GM12878 (cell line): ENCODE measurements around the gene STBD1. TPM values are rescaled to one million over a fixed set of nuclear protein-coding genes. Genes with fewer than 3 reads are reported as not detected.
A peak's percentile ranks its signal among the peaks of the same experiment; 100 is the strongest.

Experiments used
- ATAC-seq: fragments of 200-7000 bp; cut with Tn5 transposase; 3 replicates; pipeline ENCODE4 v1.9.1; 2020; ENCODE audit warnings: mild to moderate bottlenecking, moderate library complexity
- BruUV-seq: library from RNA; stranded (reverse); fragments of 400-500 nt; replicated peaks from 2 replicates; lab custom pipeline; 2021; lab: Mats Ljungman, UMichigan
- CTCF ChIA-PET: fragments of 300-600 bp; sonication (Branson Sonifier 250); formaldehyde crosslinking; extraction: SDS; loops from one replicate; lab custom pipeline; 2021; ENCODE audit warnings: inconsistent platforms; lab: Yijun Ruan, JAX
- POLR2A ChIA-PET: fragments of 350-600 bp; formaldehyde crosslinking; extraction: SDS; loops from one replicate; lab custom pipeline; 2021; ENCODE audit warnings: inconsistent platforms; lab: Charles Lee
- RAD21 ChIA-PET: fragments of 300-600 bp; sonication (Branson Sonifier 250); formaldehyde crosslinking; loops from one replicate; lab custom pipeline; 2023; ENCODE audit warnings: antibody characterized with exemption; ENCODE audit not compliant: unreplicated experiment; lab: Charles Lee
- SMC1A ChIA-PET: fragments of 300-600 bp; sonication (Branson Sonifier 250); formaldehyde crosslinking; loops from one replicate; lab custom pipeline; 2023; ENCODE audit not compliant: unreplicated experiment, uncharacterized antibody; lab: Charles Lee
- DNase-seq: peaks from one replicate; pipeline ENCODE4 v3.0.0-alpha.2; 2011; ENCODE audit warnings: low read depth, low spot score
- FAIRE-seq: peaks from 3 replicates; lab custom pipeline; 2011; peaks lifted over from hg19 to GRCh38; lab: Jason Lieb, UNC
- H2AFZ ChIP-seq: 2 replicates; pipeline ENCODE4 v1.6.0; 2011; ENCODE audit warnings: low read depth, low read length, control low read depth; ENCODE audit not compliant: control insufficient read depth
- H3K27ac ChIP-seq: 2 replicates; pipeline ENCODE4 v1.5.1; 2011; ENCODE audit warnings: control low read depth; ENCODE audit not compliant: control insufficient read depth, insufficient read depth
- H3K27me3 ChIP-seq, 2 experiments: replicated peaks in 1 of 2; 2 replicates each; pipeline versions ENCODE4 v1.6.0 to v1.6.1; 2011; ENCODE audit warnings: low read length in 1 of 2; ENCODE audit not compliant: control insufficient read depth in 2 of 2, insufficient read depth in 2 of 2
- H3K36me3 ChIP-seq, 2 experiments: 2 replicates each; pipeline ENCODE4 v1.5.1; 2011; ENCODE audit warnings: low read length in 1 of 2; ENCODE audit not compliant: control insufficient read depth in 2 of 2, insufficient read depth in 2 of 2
- H3K4me1 ChIP-seq: 2 replicates; pipeline ENCODE4 v1.6.1; 2011; ENCODE audit warnings: mild to moderate bottlenecking, low read length, moderate library complexity, mixed read lengths; ENCODE audit not compliant: control insufficient read depth, insufficient read depth
- H3K4me2 ChIP-seq: 2 replicates; pipeline ENCODE4 v1.6.0; 2011; ENCODE audit warnings: control low read depth; ENCODE audit not compliant: control insufficient read depth, insufficient read depth
- H3K4me3 ChIP-seq: fragments of 200-600 bp; sonication (generic); 2 replicates; pipeline ENCODE4 v1.5.1; 2016
- H3K79me2 ChIP-seq: 2 replicates; pipeline ENCODE4 v1.6.0; 2011; ENCODE audit warnings: low read length; ENCODE audit not compliant: control insufficient read depth, insufficient read depth
- H3K9ac ChIP-seq: 2 replicates; pipeline ENCODE4 v1.8.0; 2011; ENCODE audit warnings: low read length, control low read depth, mixed read lengths; ENCODE audit not compliant: control insufficient read depth, insufficient read depth
- H3K9me3 ChIP-seq: replicated peaks from 3 replicates; pipeline ENCODE4 v1.5.1; 2011; ENCODE audit warnings: mild to moderate bottlenecking, low read length; ENCODE audit not compliant: control insufficient read depth, insufficient read depth
- H4K20me1 ChIP-seq: 2 replicates; pipeline ENCODE4 v1.6.0; 2011; ENCODE audit not compliant: control insufficient read depth, insufficient read depth
- BRCA1 ChIP-seq: IDR thresholded peaks from 2 replicates; pipeline ENCODE4 v1.6.1; 2011; ENCODE audit warnings: low read depth, low read length, improper control_type of control experiment
- DPF2 ChIP-seq: fragments of 450-650 bp; IDR thresholded peaks from 2 replicates; pipeline ENCODE4 v1.6.1; 2017; ENCODE audit warnings: mild to moderate bottlenecking
- FOXM1 ChIP-seq: IDR thresholded peaks from 2 replicates; pipeline ENCODE4 v1.6.1; 2012; ENCODE audit warnings: low read depth, mild to moderate bottlenecking, inconsistent platforms, low read length, moderate library complexity
- LARP7 ChIP-seq: fragments of 450-650 bp; IDR thresholded peaks from 2 replicates; pipeline ENCODE4 v1.6.1; 2017; ENCODE audit warnings: mild to moderate bottlenecking
- PML ChIP-seq: IDR thresholded peaks from 2 replicates; pipeline ENCODE4 v1.6.1; 2012; ENCODE audit warnings: low read length, inconsistent platforms
- POLR2A ChIP-seq: IDR thresholded peaks from 2 replicates; pipeline ENCODE4 v1.6.1; 2011; ENCODE audit warnings: low read depth, mild to moderate bottlenecking, low read length
- PRDM15 ChIP-seq: fragments of 450-650 bp; formaldehyde crosslinking; IDR thresholded peaks from 2 replicates; pipeline ENCODE4 v1.4.0; 2020; ENCODE audit warnings: mild to moderate bottlenecking, moderate library complexity
- TBL1XR1 ChIP-seq: IDR thresholded peaks from 2 replicates; pipeline ENCODE4 v1.6.1; 2012; ENCODE audit warnings: low read depth, low read length, improper control_type of control experiment
- YBX1 ChIP-seq: fragments of 450-650 bp; IDR thresholded peaks from 2 replicates; pipeline ENCODE4 v1.6.1; 2016; ENCODE audit warnings: antibody characterized with exemption
- ZBTB4 ChIP-seq: fragments of 450-650 bp; formaldehyde crosslinking; IDR thresholded peaks from 2 replicates; pipeline ENCODE4 v1.4.0; 2022; ENCODE audit warnings: mild to moderate bottlenecking, moderate library complexity
- ZBTB40 ChIP-seq: fragments of 450-650 bp; IDR thresholded peaks from 2 replicates; pipeline ENCODE4 v1.6.1; 2016; ENCODE audit warnings: mild to moderate bottlenecking, moderate library complexity, borderline replicate concordance
- WGBS: methylation state at CpG from one replicate; pipeline ENCODE4 v1.1.6; 2016; ENCODE audit warnings: low lambda C conversion rate; ENCODE audit not compliant: insufficient replicate concordance, insufficient coverage; ENCODE audit errors: missing lambda C conversion rate; 5-methylcytosine and 5-hydroxymethylcytosine counted together
- in situ Hi-C: fragments of 300-500 bp; cut with MboI; formaldehyde crosslinking; loops from 9 replicates; pipeline ENCODE4 v1.14.3; 2018; ENCODE audit warnings: mixed read lengths
- intact Hi-C: fragments of 100-400 bp; cut with micrococcal nuclease; formaldehyde crosslinking; loops from one replicate; pipeline ENCODE4 v1.14.2; 2022; ENCODE audit not compliant: unreplicated experiment
- polyA plus RNA-seq, 11 experiments: library from polyadenylated mRNA; depleted of rRNA in 4 of 11; unstranded in 6 of 11; stranded (reverse) in 5 of 11; fragments of >200 nt; fragmentation: Nextera tagmentation in 4 of 11; fragmentation: Illumina TruSeq in 1 of 11; extraction: Ambion mirVana in 4 of 11; extraction: Trizol in 1 of 11; gene quantifications; 1 replicate in 1 of 11; 2 replicates in 10 of 11; pipeline versions ENCODE4 v1.2.1 to v1.2.3, GENCODE V29; 2011 to 2016; ENCODE audit warnings: inconsistent platforms in 2 of 11, missing spikeins in 2 of 11, low read depth in 1 of 11
- total RNA-seq, 4 experiments: library from RNA; depleted of rRNA in 3 of 4; stranded (reverse); fragments of >200 nt in 3 of 4; fragmentation: Illumina TruSeq in 1 of 4; extraction: Trizol in 1 of 4; gene quantifications; 2 replicates each; pipeline versions ENCODE4 v1.2.1 to v1.2.3, GENCODE V29; 2013 to 2021

Gene STBD1
- total and polyA plus RNA-seq, 10 of the 15 experiments (the other 5 are each of a cell fraction or from before 2014, with no cell fraction given) = 0.04 to 0.10 (median 0.05) TPM; not detected in 7

GRCh38 chr4:76301068-76301774 lies 5.3 kb upstream of the STBD1 start:
- POLR2A ChIA-PET = no interaction called here
- SMC1A ChIA-PET = interaction anchor here (1.4 to 1.8 kb wide), 2 partner anchors 76 to 121 kb away, joined by 5 read pairs; no protein-coding TSS in a partner anchor
- peaks cover 24% of the 10 kb centered on the region for H3K4me1 ChIP-seq
- H3K9ac ChIP-seq = no peak overlapping the region
- CTCF ChIA-PET = interaction anchor here (1.9 kb wide), 1 partner anchor 122 kb away, joined by 7 read pairs; no protein-coding TSS in a partner anchor
- intact Hi-C loops (loop anchor here (1.0 kb wide), 1 partner anchor 103 kb away; no protein-coding TSS in a partner anchor), in situ Hi-C loops (no loop called here)
- WGBS = 51% methylated on average over 4 of the region's 4 CpGs
- peaks cover 16% of the 10 kb centered on the region for H3K9me3 ChIP-seq
- no peak overlapping the region for H3K4me3 ChIP-seq
- H2AFZ ChIP-seq = no peak overlapping the region
- FAIRE-seq = peak; percentile 95
- peak overlapping the region; percentile 64 for H3K4me2 ChIP-seq
- H3K79me2 ChIP-seq = no peaks in the 10 kb centered on the region
- DNase-seq = peak; percentile 74
- ATAC-seq = peak; percentile 99
- no TSS peak for BruUV-seq
- H3K27me3 ChIP-seq = peaks cover 3 to 5% of the 10 kb centered on the region in 2 experiments; a peak in 3 of 4 replicates
- peak overlapping the region; percentile 34; the same call in 1 of the 2 replicates for H3K27ac ChIP-seq
- RAD21 ChIA-PET = interaction anchor here (1.5 kb wide), 1 partner anchor 121 kb away, joined by 4 read pairs; no protein-coding TSS in a partner anchor
- no peaks in the 10 kb centered on the region for H3K36me3 ChIP-seq
- no peaks in the 10 kb centered on the region for H4K20me1 ChIP-seq
- TF ChIP-seq DPF2 (no peak), POLR2A (no peak), PML (peak; percentile 64), FOXM1 (peak; percentile 90), ZBTB4 (no peak), LARP7 (no peak), PRDM15 (no peak), TBL1XR1 (no peak), YBX1 (no peak), BRCA1 (no peak), ZBTB40 (no peak)
